Caco-2 (cell line): ENCODE measurements around the gene TM2D1. TPM values are rescaled to one million over a fixed set of nuclear protein-coding genes. Genes with fewer than 3 reads are reported as not detected.

ENCODE experiments used
- BruUV-seq: library from RNA; stranded (reverse); fragments of 400-500 nt; replicated peaks from 2 replicates; lab custom pipeline; 2021; lab: Mats Ljungman, UMichigan
- CTCF ChIA-PET: fragments of 300-600 bp; sonication (Branson Sonifier 250); formaldehyde crosslinking; loops from one replicate; lab custom pipeline; 2022; ENCODE audit warnings: antibody characterized with exemption; lab: Charles Lee
- POLR2A ChIA-PET: fragments of 300-600 bp; sonication (Branson Sonifier 250); formaldehyde crosslinking; loops from one replicate; lab custom pipeline; 2022; ENCODE audit warnings: antibody characterized with exemption; lab: Charles Lee
- DNase-seq, 2 experiments: peaks; one replicate each; pipeline versions ENCODE4 v3.0.0 to v3.0.0-alpha.2; 2020 to 2022
- H3K27me3 ChIP-seq: replicated peaks from 2 replicates; pipeline ENCODE4 v1.6.0; 2011; ENCODE audit warnings: low read length; ENCODE audit not compliant: control insufficient read depth, insufficient read depth
- H3K36me3 ChIP-seq: 2 replicates; pipeline ENCODE4 v1.5.1; 2011; ENCODE audit warnings: low read length; ENCODE audit not compliant: control insufficient read depth, insufficient read depth
- H3K4me1 ChIP-seq: fragments of 250-450 bp; sonication (Bioruptor Pico); 2 replicates; pipeline ENCODE4 v1.5.1; 2020; ENCODE audit warnings: mild to moderate bottlenecking
- H3K4me3 ChIP-seq: 2 replicates; pipeline ENCODE4 v1.5.1; 2011; ENCODE audit warnings: low read depth, mild to moderate bottlenecking, control low read depth, low read length
- H3K9me3 ChIP-seq: fragments of 250-450 bp; sonication (Bioruptor Pico); 2 replicates; pipeline ENCODE4 v1.5.1; 2020; ENCODE audit warnings: mild to moderate bottlenecking, moderate library complexity
- H3K27ac Mint-ChIP-seq: one replicate; pipeline ENCODE4 v1.8.0; 2022; ENCODE audit warnings: mixed read lengths; ENCODE audit not compliant: unreplicated experiment
- H3K27me3 Mint-ChIP-seq: one replicate; pipeline ENCODE4 v1.8.0; 2022; ENCODE audit warnings: mixed read lengths; ENCODE audit not compliant: insufficient read depth, unreplicated experiment
- H3K36me3 Mint-ChIP-seq: one replicate; pipeline ENCODE4 v1.8.0; 2022; ENCODE audit warnings: mild to moderate bottlenecking, mixed read lengths; ENCODE audit not compliant: insufficient read depth, unreplicated experiment
- H3K4me1 Mint-ChIP-seq: one replicate; pipeline ENCODE4 v1.8.0; 2022; ENCODE audit warnings: low read depth, mixed read lengths; ENCODE audit not compliant: unreplicated experiment
- H3K4me3 Mint-ChIP-seq: one replicate; pipeline ENCODE4 v1.8.0; 2022; ENCODE audit warnings: mild to moderate bottlenecking, moderate library complexity, mixed read lengths; ENCODE audit not compliant: unreplicated experiment
- H3K9me3 Mint-ChIP-seq: one replicate; pipeline ENCODE4 v1.8.0; 2022; ENCODE audit warnings: mixed read lengths; ENCODE audit not compliant: unreplicated experiment
- intact Hi-C: fragments of 100-400 bp; cut with micrococcal nuclease; formaldehyde crosslinking; loops from one replicate; pipeline ENCODE4 v1.10.0; 2022; ENCODE audit not compliant: unreplicated experiment
- total RNA-seq: library from RNA; stranded (reverse); gene quantifications from 2 replicates; pipeline ENCODE4 v1.2.3, GENCODE V29; 2022
- TF ChIP-seq, protein P1 (sequence below), 2 experiments: fragments of 200-600 bp in 1 of 2; IDR thresholded peaks; 1 replicate in 1 of 2; 2 replicates in 1 of 2; pipeline versions ENCODE4 v1.5.1 to v1.8.0; 2011 to 2022; ENCODE audit warnings: antibody characterized with exemption in 1 of 2, control low read depth in 1 of 2, inconsistent platforms in 1 of 2, low read depth in 1 of 2, low read length in 1 of 2, mild to moderate bottlenecking in 1 of 2, moderate library complexity in 1 of 2; ENCODE audit not compliant: insufficient read depth in 1 of 2, severe bottlenecking in 1 of 2, unreplicated experiment in 1 of 2

TM2D1 gene
- total RNA-seq, 1 experiment from 2014 or later, result 16.3 TPM

DNA sequence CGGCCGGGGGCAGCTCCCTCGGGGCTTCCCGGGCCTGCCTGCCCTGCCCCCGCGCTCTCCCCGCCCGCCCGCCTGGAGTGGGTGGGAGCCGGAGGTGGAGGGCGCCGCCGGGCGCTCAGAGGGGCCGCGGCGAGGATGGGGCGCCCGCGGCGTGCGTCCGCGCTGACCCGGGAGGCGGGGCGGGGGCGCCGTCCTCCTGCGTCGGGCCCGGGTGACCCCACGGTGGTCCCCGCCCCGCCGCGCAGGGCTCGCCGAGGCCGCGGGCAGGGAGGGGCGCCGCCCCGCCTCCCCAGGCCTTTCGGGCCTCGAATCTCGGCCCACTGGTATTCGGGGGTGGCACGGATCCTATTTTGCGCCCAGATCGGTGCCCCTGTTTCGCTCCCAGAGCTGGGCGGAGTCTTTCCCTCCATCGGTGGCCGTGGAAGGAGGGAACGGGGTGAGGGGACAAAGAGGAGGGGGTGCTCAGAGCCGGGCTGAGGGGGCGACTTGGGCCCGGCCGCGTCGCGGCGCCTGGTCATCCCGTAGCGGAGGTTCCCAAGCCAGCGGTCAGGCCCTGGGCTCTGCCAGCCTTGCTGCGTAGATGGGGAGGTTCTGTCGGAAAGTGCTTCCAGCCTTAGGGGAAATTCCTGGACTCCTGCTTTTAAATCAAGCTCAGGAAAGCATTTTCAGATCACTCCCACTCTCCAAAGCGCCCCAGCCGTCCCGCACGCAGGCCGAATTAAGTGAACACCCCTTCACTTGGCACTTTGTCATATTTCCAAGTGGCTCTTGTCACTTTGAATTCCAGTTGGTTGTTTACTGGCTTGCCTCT lies 17.9 kb upstream of the TM2D1 start:
- H3K27me3 Mint-ChIP-seq, result no peaks in the 10 kb centered on the region
- intact Hi-C loops, result loop anchor here (5.0 kb wide), 1 partner anchor 41 kb away; no protein-coding TSS in a partner anchor
- peaks cover 21% of the 10 kb centered on the region for H3K36me3 Mint-ChIP-seq
- H3K27me3 ChIP-seq, result no peaks in the 10 kb centered on the region
- TF ChIP-seq, protein P1, sequence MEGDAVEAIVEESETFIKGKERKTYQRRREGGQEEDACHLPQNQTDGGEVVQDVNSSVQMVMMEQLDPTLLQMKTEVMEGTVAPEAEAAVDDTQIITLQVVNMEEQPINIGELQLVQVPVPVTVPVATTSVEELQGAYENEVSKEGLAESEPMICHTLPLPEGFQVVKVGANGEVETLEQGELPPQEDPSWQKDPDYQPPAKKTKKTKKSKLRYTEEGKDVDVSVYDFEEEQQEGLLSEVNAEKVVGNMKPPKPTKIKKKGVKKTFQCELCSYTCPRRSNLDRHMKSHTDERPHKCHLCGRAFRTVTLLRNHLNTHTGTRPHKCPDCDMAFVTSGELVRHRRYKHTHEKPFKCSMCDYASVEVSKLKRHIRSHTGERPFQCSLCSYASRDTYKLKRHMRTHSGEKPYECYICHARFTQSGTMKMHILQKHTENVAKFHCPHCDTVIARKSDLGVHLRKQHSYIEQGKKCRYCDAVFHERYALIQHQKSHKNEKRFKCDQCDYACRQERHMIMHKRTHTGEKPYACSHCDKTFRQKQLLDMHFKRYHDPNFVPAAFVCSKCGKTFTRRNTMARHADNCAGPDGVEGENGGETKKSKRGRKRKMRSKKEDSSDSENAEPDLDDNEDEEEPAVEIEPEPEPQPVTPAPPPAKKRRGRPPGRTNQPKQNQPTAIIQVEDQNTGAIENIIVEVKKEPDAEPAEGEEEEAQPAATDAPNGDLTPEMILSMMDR (IDR thresholded peaks at IDR 0.05; ENCODE audit: insufficient read depth in 1 of 2, low read depth in 1 of 2, low read length in 1 of 2, severe bottlenecking in 1 of 2, unreplicated experiment in 1 of 2), result no peak
- peak overlapping the region; percentile 46 for H3K4me3 ChIP-seq
- ChIA-PET CTCF (no interaction called here), POLR2A (no interaction called here)
- BruUV-seq, result no TSS peak
- peak overlapping the region; percentile 87 for H3K27ac Mint-ChIP-seq
- H3K9me3 Mint-ChIP-seq, result no peaks in the 10 kb centered on the region
- peak overlapping the region; percentile 86 for H3K4me3 Mint-ChIP-seq
- H3K9me3 ChIP-seq, result no peaks in the 10 kb centered on the region
- no peaks in the 10 kb centered on the region for H3K36me3 ChIP-seq
- peaks cover 11% of the 10 kb centered on the region for H3K4me1 Mint-ChIP-seq
- peaks cover 22% of the 10 kb centered on the region for H3K4me1 ChIP-seq
- peak in 1 of 2 experiments; percentile 49 for DNase-seq

DNA sequence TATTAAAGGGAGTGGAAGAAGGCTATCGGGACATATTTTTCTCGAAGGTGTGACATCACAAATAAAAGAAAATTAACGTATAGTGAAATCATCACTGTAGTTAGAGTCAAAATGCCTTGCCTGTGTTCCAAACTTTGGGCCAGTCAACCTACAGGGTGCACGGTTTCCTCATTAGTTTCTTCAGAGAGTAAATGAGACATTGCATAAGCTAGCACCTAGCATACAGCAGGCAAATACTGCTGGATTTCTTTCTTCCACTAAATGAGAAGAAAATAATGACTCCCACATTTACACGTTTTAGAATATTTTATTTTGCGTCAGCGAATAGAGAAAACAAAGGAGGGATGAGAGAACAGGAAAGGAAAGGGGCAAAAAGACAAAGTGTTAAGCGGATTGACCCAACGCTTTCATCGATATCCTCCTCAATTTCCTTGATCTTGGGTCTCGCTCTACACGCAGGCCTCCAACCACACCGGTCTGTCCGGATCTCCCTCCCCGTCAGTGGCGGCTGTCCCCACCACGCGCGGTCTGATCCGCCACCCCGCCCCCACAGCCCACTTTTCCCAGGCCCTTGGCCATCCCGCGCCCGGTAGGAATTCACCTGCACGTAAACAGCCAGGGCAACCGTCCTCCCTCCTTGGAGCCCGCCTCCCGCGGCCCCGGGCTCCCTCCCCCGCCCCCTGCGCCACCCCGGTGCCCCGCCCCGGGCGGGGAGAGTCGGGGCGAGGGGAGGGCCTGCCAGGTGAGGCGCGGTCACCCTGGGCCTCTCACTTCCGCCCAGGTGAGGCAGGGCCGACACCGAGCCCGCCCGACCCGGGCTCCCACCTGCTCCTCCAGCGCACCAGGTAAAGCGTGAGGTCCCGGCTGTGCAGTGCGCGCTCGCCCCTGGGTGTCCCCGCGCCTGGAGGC lies 17.0 kb upstream of the TM2D1 start, which contains the start of gene PATJ:
Gene PATJ, plus strand, starts transcription at position 770 of the 909 bp plus-strand sequence. CDS start 20,413 bp downstream, outside the sequence.
- H3K4me3 Mint-ChIP-seq, result peak within 1 kb of the TSS; percentile 86
- H3K27ac Mint-ChIP-seq, result peak within 1 kb of the TSS; percentile 87
- TF ChIP-seq, protein P1 (IDR thresholded peaks at IDR 0.05; ENCODE audit: insufficient read depth in 1 of 2, low read depth in 1 of 2, low read length in 1 of 2, severe bottlenecking in 1 of 2, unreplicated experiment in 1 of 2), result no peak
- H3K27me3 Mint-ChIP-seq, result no peaks in the 10 kb centered on the region
- Histone ChIP-seq H3K36me3 (no peaks in the 10 kb centered on the region), H3K4me1 (peaks cover 22% of the 10 kb centered on the region), H3K9me3 (no peaks in the 10 kb centered on the region), H3K27me3 (no peaks in the 10 kb centered on the region), H3K4me3 (peak within 1 kb of the TSS; percentile 46)
- DNase-seq, result peak; percentile 86
- intact Hi-C loops, result loop anchor here (1.0 to 5.0 kb wide), 2 partner anchors 17 to 40 kb away; partner anchors contain the start of gene TM2D1
- CTCF ChIA-PET, result no interaction called here
- POLR2A ChIA-PET, result no interaction called here
- BruUV-seq, result TSS peak; percentile 83
- peaks cover 11% of the 10 kb centered on the region for H3K4me1 Mint-ChIP-seq
- H3K9me3 Mint-ChIP-seq, result no peaks in the 10 kb centered on the region
- H3K36me3 Mint-ChIP-seq, result peaks cover 21% of the 10 kb centered on the region
